ENCODE results near the gene ZNF610. TPM values are rescaled to one million over a fixed set of nuclear protein-coding genes. Genes with fewer than 3 reads are reported as not detected.

Gene ZNF610
- total RNA-seq, 1 donor from 2014 or later: 6.9 TPM

- peak; percentile 98 for DNase-seq (ENCODE audit: low spot score)
Observed at GRCh38 chr19:52397310-52398080, 61.5 kb downstream of the ZNF610 start, which contains the start of gene ZNF528. Gene ZNF528, plus strand, starts transcription at chr19:52397849. Its CDS starts 4,165 bp downstream, at chr19:52402014.

- DNase-seq (ENCODE audit: low spot score): no peak
Observed at GRCh38 chr19:52398081-52398441, 62.0 kb downstream of the ZNF610 start.

- DNase-seq (ENCODE audit: low spot score): no peak
Observed at GRCh38 chr19:52410276-52410675, 74.2 kb downstream of the ZNF610 start.

- DNase-seq (ENCODE audit: low spot score): no peak
Observed at GRCh38 chr19:52415711-52416110, 79.7 kb downstream of the ZNF610 start.

Other genes starting within 250 kb of the ZNF610 start
- 38.7 TPM for gene ZNF841, start 240.5 kb upstream of the ZNF610 start, total RNA-seq
- gene ZNF616, start 196.3 kb upstream of the ZNF610 start, total RNA-seq: 16.0 TPM
- gene ZNF836, start 164.6 kb upstream of the ZNF610 start, total RNA-seq: 22.0 TPM
- 259 TPM for gene PPP2R1A, start 146.2 kb upstream of the ZNF610 start, total RNA-seq
- 31.8 TPM for gene ZNF766, start 66.7 kb upstream of the ZNF610 start, total RNA-seq
- 23.8 TPM for gene ZNF480, start 39.1 kb upstream of the ZNF610 start, total RNA-seq
- gene ZNF880, start 33.7 kb downstream of the ZNF610 start, total RNA-seq: 37.5 TPM
- 56.3 TPM for gene ZNF528, start 61.6 kb downstream of the ZNF610 start, total RNA-seq
- not detected for gene ZNF534, start 92.9 kb downstream of the ZNF610 start, total RNA-seq
- 5.1 TPM for gene ZNF578, start 117.3 kb downstream of the ZNF610 start, total RNA-seq
- 23.4 TPM for gene ZNF808, start 191.4 kb downstream of the ZNF610 start, total RNA-seq
- 29.7 TPM for gene ZNF701, start 234.0 kb downstream of the ZNF610 start, total RNA-seq